HepG2 (cell line): ENCODE measurements around the gene CYP27A1. TPM values are rescaled to one million over a fixed set of nuclear protein-coding genes. Genes with fewer than 3 reads are reported as not detected.
A peak's percentile ranks its signal among the peaks of the same experiment; 100 is the strongest.

Source experiments
- ATAC-seq: fragments of 200-7000 bp; cut with Tn5 transposase; 3 replicates; pipeline ENCODE4 v1.9.1; 2020; ENCODE audit warnings: mild to moderate bottlenecking, moderate library complexity
- BruUV-seq: library from RNA; stranded (reverse); fragments of 400-500 nt; replicated peaks from 2 replicates; lab custom pipeline; 2021; lab: Mats Ljungman, UMichigan
- CTCF ChIA-PET: fragments of 300-600 bp; formaldehyde crosslinking; extraction: SDS; loops from one replicate; lab custom pipeline; 2021; ENCODE audit warnings: low total read pairs, inconsistent platforms, low intra/inter-chr PET ratio; lab: Yijun Ruan, JAX
- POLR2A ChIA-PET: fragments of 350-600 bp; sonication (Branson Sonifier 250); formaldehyde crosslinking; loops from one replicate; lab custom pipeline; 2020; ENCODE audit warnings: antibody characterized with exemption, inconsistent platforms; lab: Yijun Ruan, JAX
- DNase-seq: peaks from one replicate; pipeline ENCODE4 v3.0.0-alpha.2; 2015; ENCODE audit warnings: low spot score
- FAIRE-seq: peaks from 3 replicates; lab custom pipeline; 2011; peaks lifted over from hg19 to GRCh38; lab: Jason Lieb, UNC
- H2AFZ ChIP-seq: one replicate; pipeline ENCODE4 v1.6.1; 2011; ENCODE audit warnings: low read length, inconsistent platforms
- H3K27ac ChIP-seq: fragments of 300-600 bp; 3 replicates; pipeline ENCODE4 v1.8.0; 2011; ENCODE audit warnings: mixed run types, mild to moderate bottlenecking, mixed read lengths, low read length, inconsistent platforms; ENCODE audit not compliant: insufficient read depth; ENCODE audit errors: extremely low read length
- H3K27me3 ChIP-seq, 2 experiments: fragments of 200-600 bp in 1 of 2; 2 replicates in 1 of 2; 3 replicates in 1 of 2; pipeline versions ENCODE4 v1.6.0 to v1.8.0; 2011; ENCODE audit warnings: low read length in 2 of 2, mild to moderate bottlenecking in 2 of 2, moderate library complexity in 2 of 2, inconsistent platforms in 1 of 2; ENCODE audit not compliant: insufficient read depth in 2 of 2, control insufficient read depth in 1 of 2
- H3K36me3 ChIP-seq, 2 experiments: fragments of 200-600 bp in 1 of 2; replicated peaks in 1 of 2; 2 replicates in 1 of 2; 3 replicates in 1 of 2; pipeline versions ENCODE4 v1.5.1 to v1.8.0; 2011; ENCODE audit warnings: low read length in 2 of 2, inconsistent platforms in 1 of 2; ENCODE audit not compliant: insufficient read depth in 2 of 2, control insufficient read depth in 1 of 2
- H3K4me1 ChIP-seq: 2 replicates; pipeline ENCODE4 v1.5.1; 2012; ENCODE audit warnings: low read length, inconsistent platforms; ENCODE audit not compliant: insufficient read depth
- H3K4me2 ChIP-seq: 2 replicates; pipeline ENCODE4 v1.6.0; 2011; ENCODE audit warnings: low read depth, low read length, inconsistent platforms
- H3K4me3 ChIP-seq, 3 experiments: fragments of 200-600 bp in 1 of 3; sonication (generic), shearing (Covaris generic) in 1 of 3; replicated peaks in 1 of 3; 2 replicates each; pipeline ENCODE4 v1.5.1; 2011 to 2016; ENCODE audit warnings: low read length in 3 of 3, inconsistent platforms in 2 of 3, low read depth in 2 of 3, mild to moderate bottlenecking in 2 of 3, control low read depth in 1 of 3, mixed read lengths in 1 of 3; ENCODE audit not compliant: insufficient read depth in 1 of 3
- H3K79me2 ChIP-seq: one replicate; pipeline ENCODE4 v1.6.1; 2011; ENCODE audit warnings: low read length, inconsistent platforms; ENCODE audit not compliant: insufficient read depth
- H3K9ac ChIP-seq: 2 replicates; pipeline ENCODE4 v1.6.0; 2011; ENCODE audit warnings: mild to moderate bottlenecking, low read depth, low read length, inconsistent platforms; ENCODE audit not compliant: insufficient read depth
- H3K9me3 ChIP-seq: 2 replicates; pipeline ENCODE4 v1.5.1; 2012; ENCODE audit warnings: mild to moderate bottlenecking, low read length
- H4K20me1 ChIP-seq: 2 replicates; pipeline ENCODE4 v1.6.0; 2011; ENCODE audit warnings: inconsistent platforms, mild to moderate bottlenecking, low read length, moderate library complexity; ENCODE audit not compliant: insufficient read depth
- ARID5B ChIP-seq: IDR thresholded peaks from 2 replicates; pipeline ENCODE4 v1.4.0; 2020; ENCODE audit warnings: mild to moderate bottlenecking, missing genetic modification reagents
- FOXJ3 ChIP-seq: sonication (generic); formaldehyde crosslinking; IDR thresholded peaks from 2 replicates; pipeline ENCODE4 v1.4.0; 2020; ENCODE audit warnings: missing genetic modification reagents, mild to moderate bottlenecking, borderline replicate concordance
- PHF5A ChIP-seq: IDR thresholded peaks from one replicate; pipeline ENCODE4 v1.6.1; 2018; ENCODE audit warnings: low read depth, missing genetic modification reagents; ENCODE audit not compliant: unreplicated experiment
- SIX1 ChIP-seq: sonication (generic); formaldehyde crosslinking; IDR thresholded peaks from 2 replicates; pipeline ENCODE4 v1.4.0; 2020; ENCODE audit warnings: missing genetic modification reagents, borderline replicate concordance
- ZNF264 ChIP-seq: sonication (generic); formaldehyde crosslinking; IDR thresholded peaks from 2 replicates; pipeline ENCODE4 v1.4.0; 2020; ENCODE audit warnings: missing genetic modification reagents
- ZNF280D ChIP-seq: sonication (generic); formaldehyde crosslinking; IDR thresholded peaks from 2 replicates; pipeline ENCODE4 v1.5.1; 2020; ENCODE audit warnings: mild to moderate bottlenecking, missing genetic modification reagents
- ZNF30 ChIP-seq: sonication (generic); formaldehyde crosslinking; IDR thresholded peaks from 2 replicates; pipeline ENCODE4 v1.5.0; 2020; ENCODE audit warnings: mild to moderate bottlenecking, missing genetic modification reagents
- ZNF75D ChIP-seq: sonication (generic); formaldehyde crosslinking; IDR thresholded peaks from 2 replicates; pipeline ENCODE4 v1.8.1; 2023; ENCODE audit warnings: missing genetic modification reagents, mild to moderate bottlenecking, borderline replicate concordance
- ZNF891 ChIP-seq: sonication (generic); formaldehyde crosslinking; IDR thresholded peaks from 2 replicates; pipeline ENCODE4 v1.5.0; 2020; ENCODE audit warnings: mild to moderate bottlenecking, missing genetic modification reagents
- WGBS: methylation state at CpG from one replicate; pipeline ENCODE4 v1.1.6; 2017; ENCODE audit warnings: low lambda C conversion rate; 5-methylcytosine and 5-hydroxymethylcytosine counted together
- in situ Hi-C: cut with HindIII; loops from 2 replicates; pipeline ENCODE4 v1.10.0; 2017; ENCODE audit warnings: low pct_unique_long_range_greater_than_20kb; ENCODE audit not compliant: extremely low pct_ligation_motif_present
- intact Hi-C: fragments of 100-400 bp; cut with micrococcal nuclease; formaldehyde crosslinking; loops from one replicate; pipeline ENCODE4 v1.10.0; 2022; ENCODE audit not compliant: unreplicated experiment
- polyA plus RNA-seq, 8 experiments: library from polyadenylated mRNA; depleted of rRNA in 3 of 8; stranded (reverse) in 7 of 8; unstranded in 1 of 8; fragments of >200 nt; fragmentation: Illumina TruSeq in 4 of 8; extraction: Trizol in 4 of 8; gene quantifications; 2 replicates each; pipeline versions ENCODE4 v1.2.1 to v1.2.3, GENCODE V29; 2011 to 2016; ENCODE audit warnings: low read depth in 4 of 8, missing spikeins in 1 of 8, mixed read lengths in 1 of 8; ENCODE audit not compliant: insufficient read depth in 1 of 8
- total RNA-seq, 5 experiments: library from RNA; depleted of rRNA; stranded (reverse); fragments of >200 nt; fragmentation: Illumina TruSeq; extraction: Trizol; gene quantifications; 2 replicates each; pipeline ENCODE4 v1.2.3, GENCODE V29; 2016; ENCODE audit warnings: low read depth in 1 of 5

CYP27A1 gene
- total and polyA plus RNA-seq, 2 of the 13 experiments (the other 11 are each of a cell fraction or from before 2014, with no cell fraction given): 157 to 266 TPM

GRCh38 chr2:218804817-218805216 is 22.9 kb downstream of the CYP27A1 start:
- in situ Hi-C loops: no loop called here
- BruUV-seq: no TSS peak
- no peak overlapping the region for H3K4me2 ChIP-seq
- 90% methylated on average over 1 of the region's 1 CpG for WGBS
- H4K20me1 ChIP-seq: peaks cover 3% of the 10 kb centered on the region; the same call in 1 of the 2 replicates
- H3K79me2 ChIP-seq: peaks cover 57% of the 10 kb centered on the region
- intact Hi-C loops: loop anchor here (1.0 to 5.0 kb wide), 2 partner anchors 14 to 73 kb away; no protein-coding TSS in a partner anchor
- H3K4me1 ChIP-seq: peaks cover 32% of the 10 kb centered on the region
- no peak overlapping the region for H3K4me3 ChIP-seq
- FAIRE-seq (no peak), ATAC-seq (no peak), DNase-seq (no peak)
- TF ChIP-seq ZNF264 (CRISPR knock-in tag) (peak; percentile 100), ZNF280D (CRISPR knock-in tag) (peak; percentile 5; the same call in 1 of the 2 replicates), ZNF30 (no peak)
- H2AFZ ChIP-seq: no peak overlapping the region
- H3K9ac ChIP-seq: no peak overlapping the region
- H3K36me3 ChIP-seq: peaks cover 11 to 18% of the 10 kb centered on the region in 2 experiments; a peak in 4 of 5 replicates
- H3K27me3 ChIP-seq: no peaks in the 10 kb centered on the region
- H3K9me3 ChIP-seq: peaks cover 9% of the 10 kb centered on the region
- ChIA-PET CTCF (no interaction called here), POLR2A (interaction anchor here (1.5 to 1.8 kb wide), 2 partner anchors 19 to 22 kb away, joined by 3 to 13 read pairs; partner anchors contain the start of gene CYP27A1)
- H3K27ac ChIP-seq: peak overlapping the region; percentile 54

GRCh38 chr2:218805627-218806026 is 23.7 kb downstream of the CYP27A1 start:
- FAIRE-seq (peak; percentile 78), ATAC-seq (peak; percentile 86), DNase-seq (peak; percentile 74)
- intact Hi-C loops: loop anchor here (1.0 to 5.0 kb wide), 5 partner anchors 14 to 146 kb away; partner anchors contain the start of genes BCS1L, CYP27A1 and ZNF142
- BruUV-seq: no TSS peak
- Histone ChIP-seq H4K20me1 (peaks cover 3% of the 10 kb centered on the region; the same call in 1 of the 2 replicates), H2AFZ (no peak overlapping the region), H3K4me1 (peaks cover 32% of the 10 kb centered on the region), H3K9me3 (peaks cover 9% of the 10 kb centered on the region), H3K27ac (peak overlapping the region; percentile 54), H3K79me2 (peaks cover 52% of the 10 kb centered on the region), H3K36me3 (peaks cover 8 to 15% of the 10 kb centered on the region in 2 experiments; a peak in 4 of 5 replicates), H3K4me2 (peak overlapping the region; percentile 80), H3K27me3 (no peaks in the 10 kb centered on the region), H3K9ac (peak overlapping the region; percentile 54), H3K4me3 (peak overlapping the region in 2 of 3 experiments; percentile 38 to 40; a peak in 3 of 6 replicates)
- CTCF ChIA-PET: interaction anchor here (1.0 to 2.5 kb wide), 2 partner anchors 42 to 78 kb away, joined by 4 to 9 read pairs; no protein-coding TSS in a partner anchor
- POLR2A ChIA-PET: interaction anchor here (1.2 to 1.8 kb wide), 2 partner anchors 23 to 443 kb away, joined by 4 to 13 read pairs; partner anchors contain the start of gene CYP27A1
- 2% methylated on average over 3 of the region's 3 CpGs for WGBS
- in situ Hi-C loops: no loop called here
- no peak for TF ChIP-seq ZNF891 (CRISPR knock-in tag)
- TF ChIP-seq ZNF75D (CRISPR knock-in tag): no peak
- peak; percentile 50 for TF ChIP-seq PHF5A (CRISPR knock-in tag)
- no peak for TF ChIP-seq FOXJ3
- TF ChIP-seq ARID5B (CRISPR knock-in tag): peak; percentile 60
- peak; percentile 94 for TF ChIP-seq SIX1
